Measurements from ENCODE around the gene NCOA3.
A peak's percentile ranks its signal among the peaks of the same experiment; 100 is the strongest.
"Not testable (repeated sequence)": the region's sequence is repeated elsewhere in the genome, so short reads cannot be mapped to it uniquely, and the experiment has no call there.

Gene NCOA3

DNA sequence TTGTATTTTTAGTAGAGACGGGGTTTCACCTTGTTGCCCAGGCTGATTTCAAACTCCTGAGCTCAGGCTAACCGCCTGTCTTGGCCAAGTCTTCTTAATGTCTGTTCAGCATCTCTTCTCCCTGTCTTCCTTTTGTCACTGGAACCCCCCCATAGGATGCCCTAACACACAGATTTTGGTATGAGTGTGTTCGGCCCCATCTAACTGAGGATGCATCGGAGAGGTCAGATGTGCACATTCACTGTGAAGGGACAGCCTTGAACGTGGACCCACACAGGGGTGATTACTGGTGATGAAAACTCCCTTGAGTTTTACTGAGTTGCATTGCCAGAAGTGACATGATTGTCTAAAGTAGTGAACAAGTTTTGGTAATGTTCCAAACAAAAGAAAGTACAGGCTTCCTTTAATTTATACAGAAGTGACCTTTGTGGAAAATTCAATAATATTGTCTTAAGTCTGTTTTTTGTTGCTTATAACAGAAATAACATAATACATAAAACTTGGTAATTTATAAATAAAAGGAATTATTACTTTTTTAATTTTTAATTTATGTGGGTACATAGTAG, 40.5 kb upstream of the NCOA3 start:
- no peaks in the 10 kb centered on the region; the same call in 1 of the 2 replicates for H3K4me1 ChIP-seq
- TF ChIP-seq, protein P1, sequence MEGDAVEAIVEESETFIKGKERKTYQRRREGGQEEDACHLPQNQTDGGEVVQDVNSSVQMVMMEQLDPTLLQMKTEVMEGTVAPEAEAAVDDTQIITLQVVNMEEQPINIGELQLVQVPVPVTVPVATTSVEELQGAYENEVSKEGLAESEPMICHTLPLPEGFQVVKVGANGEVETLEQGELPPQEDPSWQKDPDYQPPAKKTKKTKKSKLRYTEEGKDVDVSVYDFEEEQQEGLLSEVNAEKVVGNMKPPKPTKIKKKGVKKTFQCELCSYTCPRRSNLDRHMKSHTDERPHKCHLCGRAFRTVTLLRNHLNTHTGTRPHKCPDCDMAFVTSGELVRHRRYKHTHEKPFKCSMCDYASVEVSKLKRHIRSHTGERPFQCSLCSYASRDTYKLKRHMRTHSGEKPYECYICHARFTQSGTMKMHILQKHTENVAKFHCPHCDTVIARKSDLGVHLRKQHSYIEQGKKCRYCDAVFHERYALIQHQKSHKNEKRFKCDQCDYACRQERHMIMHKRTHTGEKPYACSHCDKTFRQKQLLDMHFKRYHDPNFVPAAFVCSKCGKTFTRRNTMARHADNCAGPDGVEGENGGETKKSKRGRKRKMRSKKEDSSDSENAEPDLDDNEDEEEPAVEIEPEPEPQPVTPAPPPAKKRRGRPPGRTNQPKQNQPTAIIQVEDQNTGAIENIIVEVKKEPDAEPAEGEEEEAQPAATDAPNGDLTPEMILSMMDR (IDR thresholded peaks at IDR 0.05; ENCODE audit: low read depth, low read length): no peak
- H3K27me3 ChIP-seq: no peaks in the 10 kb centered on the region
- H3K4me3 ChIP-seq (ENCODE audit: low read depth, low read length): no peak overlapping the region
- DNase-seq: no peak
- H3K36me3 ChIP-seq: no peaks in the 10 kb centered on the region
- H3K9me3 ChIP-seq: no peaks in the 10 kb centered on the region

DNA sequence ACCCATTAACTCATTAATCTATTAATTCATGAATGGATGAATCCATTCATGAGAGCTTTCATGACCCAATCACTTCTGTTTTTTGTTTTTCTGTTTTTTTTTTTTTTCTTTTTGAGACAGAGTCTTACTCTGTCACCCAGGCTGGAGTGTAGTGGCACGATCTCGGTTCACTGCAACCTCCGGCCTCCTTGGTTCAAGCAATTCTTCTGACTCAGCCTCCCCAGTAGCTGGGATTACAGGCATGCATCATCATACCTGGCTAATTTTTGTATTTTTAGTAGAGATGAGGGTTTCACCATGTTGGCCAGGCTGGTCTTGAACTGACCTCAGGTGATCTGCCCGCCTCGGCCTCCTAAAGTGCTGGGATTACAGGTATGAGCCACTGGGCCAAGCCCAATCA, 39.8 kb upstream of the NCOA3 start:
- not testable (repeated sequence) for H3K9me3 ChIP-seq; H3K36me3 ChIP-seq; H3K4me1 ChIP-seq; DNase-seq; H3K27me3 ChIP-seq; H3K4me3 ChIP-seq (ENCODE audit: low read depth, low read length)

DNA sequence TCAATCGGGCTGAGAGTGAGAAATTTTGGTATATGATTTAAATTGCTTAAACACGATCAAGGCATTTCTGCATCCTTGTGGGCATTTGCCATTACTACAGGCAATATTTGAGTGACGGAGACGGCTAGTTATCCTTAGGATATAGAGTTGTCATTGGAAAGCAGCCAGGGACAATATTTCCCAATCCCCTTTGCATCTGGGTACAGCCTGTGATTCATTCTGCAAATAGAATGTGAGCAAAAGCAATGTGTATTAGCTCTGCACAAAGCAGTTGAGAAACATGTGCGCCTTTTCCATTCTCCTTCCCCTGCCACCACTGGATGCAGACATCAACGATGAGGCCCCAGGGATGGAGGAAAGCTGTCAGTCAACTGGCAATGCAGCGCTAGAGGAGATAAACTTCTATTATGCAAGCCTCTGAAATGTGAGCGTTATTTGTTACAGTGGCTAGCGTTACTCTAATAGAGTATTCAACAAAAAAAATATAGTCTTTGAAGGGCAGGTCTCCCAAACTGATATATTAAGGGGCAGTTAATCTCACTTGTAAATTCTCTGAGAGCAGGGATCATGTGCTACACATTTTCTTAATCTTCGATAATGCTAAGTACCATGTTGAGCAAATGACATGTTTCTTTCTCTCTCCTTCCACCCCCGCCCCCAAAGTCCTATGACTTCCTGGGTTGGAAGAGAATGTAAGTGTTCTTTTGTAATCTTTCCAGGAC, 37.1 kb upstream of the NCOA3 start:
- TF ChIP-seq, protein P1 (IDR thresholded peaks at IDR 0.05; ENCODE audit: low read depth, low read length): peak; percentile 35
- H3K36me3 ChIP-seq: no peaks in the 10 kb centered on the region
- H3K4me3 ChIP-seq (ENCODE audit: low read depth, low read length): no peak overlapping the region
- peak; percentile 19 for DNase-seq
- H3K9me3 ChIP-seq: no peaks in the 10 kb centered on the region
- no peaks in the 10 kb centered on the region; the same call in 1 of the 2 replicates for H3K4me1 ChIP-seq
- H3K27me3 ChIP-seq: no peaks in the 10 kb centered on the region

DNA sequence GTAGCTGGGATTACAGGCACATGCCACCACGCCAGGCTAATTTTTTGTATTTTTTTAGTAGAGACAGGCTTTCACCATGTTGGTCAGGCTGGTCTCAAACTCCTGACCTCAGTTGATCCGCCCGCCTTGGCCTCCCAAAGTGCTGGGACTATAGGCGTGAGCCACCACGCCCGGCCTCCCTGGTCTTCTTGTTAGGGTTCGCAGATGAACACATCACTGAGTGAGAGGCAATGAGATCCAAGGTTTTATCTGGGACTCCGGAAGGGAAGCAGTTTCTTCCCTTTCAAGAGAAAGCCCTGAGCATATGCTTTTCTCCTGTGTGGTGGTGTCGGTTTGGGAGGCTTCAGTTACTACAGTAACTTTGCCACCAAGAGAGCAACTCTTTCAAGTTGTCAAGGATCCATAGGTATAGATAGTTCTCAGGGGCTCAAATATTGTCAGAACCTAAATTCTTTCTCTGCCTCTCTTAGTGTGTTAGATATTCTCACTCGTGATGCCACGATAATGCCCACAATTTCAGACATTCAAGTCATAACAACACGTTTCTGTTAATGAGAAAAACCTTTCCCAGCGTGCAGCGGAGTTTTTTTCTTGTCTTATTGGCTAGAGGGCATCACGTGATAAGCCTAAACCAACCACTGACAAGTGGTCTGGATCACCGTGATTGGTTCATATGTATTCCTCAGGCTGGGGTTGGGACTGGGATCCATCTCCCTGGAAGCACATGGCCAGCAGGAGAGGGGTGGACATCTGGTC, 36.2 kb upstream of the NCOA3 start:
- Histone ChIP-seq H3K4me1 (no peaks in the 10 kb centered on the region; the same call in 1 of the 2 replicates), H3K4me3 (ENCODE audit: low read depth, low read length) (no peak overlapping the region), H3K36me3 (no peaks in the 10 kb centered on the region), H3K9me3 (no peaks in the 10 kb centered on the region), H3K27me3 (no peaks in the 10 kb centered on the region)
- DNase-seq: no peak
- TF ChIP-seq, protein P1 (IDR thresholded peaks at IDR 0.05; ENCODE audit: low read depth, low read length): no peak

DNA sequence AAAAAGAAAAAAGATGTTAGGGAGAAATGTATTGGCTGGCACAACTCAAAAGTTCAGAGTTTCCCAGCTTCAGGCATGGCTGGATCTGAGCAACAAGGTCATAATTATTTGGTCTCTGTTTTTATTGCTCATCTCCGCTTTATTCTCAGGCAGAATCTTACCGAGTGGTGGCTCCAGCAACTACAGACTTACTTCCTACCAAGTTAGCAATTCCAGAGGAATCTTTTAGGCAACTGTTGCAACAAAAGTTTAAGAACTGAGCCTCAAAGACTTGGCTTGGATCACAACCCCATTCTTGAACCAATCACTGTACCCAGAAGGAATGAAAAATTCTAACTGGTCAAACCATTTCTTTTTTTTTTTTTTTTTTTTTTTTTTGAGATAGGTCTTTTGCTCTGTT, 35.5 kb upstream of the NCOA3 start:
- H3K4me1 ChIP-seq: no peaks in the 10 kb centered on the region; the same call in 1 of the 2 replicates
- DNase-seq: no peak
- no peaks in the 10 kb centered on the region for H3K36me3 ChIP-seq
- H3K4me3 ChIP-seq (ENCODE audit: low read depth, low read length): no peak overlapping the region
- TF ChIP-seq, protein P1 (IDR thresholded peaks at IDR 0.05; ENCODE audit: low read depth, low read length): no peak
- H3K27me3 ChIP-seq: no peaks in the 10 kb centered on the region
- H3K9me3 ChIP-seq: no peaks in the 10 kb centered on the region

DNA sequence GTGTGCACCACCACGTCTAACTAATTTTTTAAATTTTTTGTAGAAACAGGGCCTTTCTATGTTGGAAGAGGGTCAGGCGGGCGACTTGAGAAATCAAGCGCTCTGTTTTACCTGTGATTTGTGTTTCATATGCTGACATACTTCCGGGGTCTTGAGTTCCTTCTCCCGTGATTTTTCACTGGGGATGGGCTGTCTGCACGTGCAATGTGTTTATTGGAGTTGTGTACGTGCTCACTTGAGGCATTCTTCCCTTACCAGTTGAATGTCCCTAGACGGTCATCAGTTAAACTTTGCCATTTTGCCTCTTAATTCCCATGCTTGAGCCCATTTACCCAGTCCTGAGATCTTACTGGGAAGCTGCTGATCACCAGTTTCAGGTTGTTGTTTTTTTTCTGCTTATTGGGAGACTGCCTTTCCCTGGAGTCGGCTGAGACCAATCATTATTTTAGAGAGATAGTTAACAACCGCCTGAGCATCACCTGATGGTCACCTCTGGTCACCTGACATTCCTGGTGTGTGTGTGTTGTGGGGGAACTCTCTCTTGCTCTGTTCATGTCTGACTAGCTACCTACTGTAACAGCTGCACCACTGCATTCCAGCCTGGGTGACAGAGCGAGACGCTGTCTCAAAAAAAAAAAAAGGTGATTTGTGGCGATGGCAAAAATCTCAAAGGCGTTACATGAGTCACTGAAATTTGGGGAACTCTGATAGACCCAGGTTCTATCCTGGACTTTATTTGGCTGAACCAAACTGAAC, 34.8 kb upstream of the NCOA3 start:
- H3K4me1 ChIP-seq: no peaks in the 10 kb centered on the region; the same call in 1 of the 2 replicates
- TF ChIP-seq, protein P1 (IDR thresholded peaks at IDR 0.05; ENCODE audit: low read depth, low read length): no peak
- no peak for DNase-seq
- no peaks in the 10 kb centered on the region for H3K9me3 ChIP-seq
- no peak overlapping the region for H3K4me3 ChIP-seq (ENCODE audit: low read depth, low read length)
- H3K27me3 ChIP-seq: no peaks in the 10 kb centered on the region
- H3K36me3 ChIP-seq: no peaks in the 10 kb centered on the region
